ENCODE data around the gene PRCP.

The PRCP gene

GRCh38 chr11:82802710-82803109 is 97.5 kb downstream of the PRCP start:
- no peak overlapping the region for H3K4me3 ChIP-seq (ENCODE audit: low read depth, low read length)
- DNase-seq (ENCODE audit: low read depth), result no peak
- TF ChIP-seq CTCF (IDR thresholded peaks at IDR 0.05; ENCODE audit: control insufficient read depth, extremely low read depth, insufficient read depth), result no peak

- TF ChIP-seq CTCF (IDR thresholded peaks at IDR 0.05; ENCODE audit: control insufficient read depth, extremely low read depth, insufficient read depth), result no peak
- DNase-seq (ENCODE audit: low read depth), result no peak
- H3K4me3 ChIP-seq (ENCODE audit: low read depth, low read length), result no peak overlapping the region
These were observed 103.0 kb downstream of the PRCP start for GRCh38 chr11:82796998-82797961.

- no peak for TF ChIP-seq CTCF (IDR thresholded peaks at IDR 0.05; ENCODE audit: control insufficient read depth, extremely low read depth, insufficient read depth)
- no peak for DNase-seq (ENCODE audit: low read depth)
- H3K4me3 ChIP-seq (ENCODE audit: low read depth, low read length), result no peak overlapping the region
These were observed 105.7 kb downstream of the PRCP start for GRCh38 chr11:82794490-82794889.

- no peak overlapping the region for H3K4me3 ChIP-seq (ENCODE audit: low read depth, low read length)
- no peak for DNase-seq (ENCODE audit: low read depth)
- no peak for TF ChIP-seq CTCF (IDR thresholded peaks at IDR 0.05; ENCODE audit: control insufficient read depth, extremely low read depth, insufficient read depth)
These were observed 107.2 kb downstream of the PRCP start for GRCh38 chr11:82792822-82793569.

- DNase-seq (ENCODE audit: low read depth), result no peak
- no peak overlapping the region for H3K4me3 ChIP-seq (ENCODE audit: low read depth, low read length)
- TF ChIP-seq CTCF (IDR thresholded peaks at IDR 0.05; ENCODE audit: control insufficient read depth, extremely low read depth, insufficient read depth), result no peak
These were observed 107.9 kb downstream of the PRCP start for GRCh38 chr11:82792319-82792718.

GRCh38 chr11:82791779-82792178 is 108.5 kb downstream of the PRCP start:
- TF ChIP-seq CTCF (IDR thresholded peaks at IDR 0.05; ENCODE audit: control insufficient read depth, extremely low read depth, insufficient read depth), result no peak
- H3K4me3 ChIP-seq (ENCODE audit: low read depth, low read length), result no peak overlapping the region
- no peak for DNase-seq (ENCODE audit: low read depth)
